ENCODE data around the gene USP38. TPM values are rescaled to one million over a fixed set of nuclear protein-coding genes. Genes with fewer than 3 reads are reported as not detected.

USP38 gene
- polyA plus RNA-seq, 1 of the 3 experiments (the other 2 are of a cell fraction) = 4.3 TPM

- H3K9ac ChIP-seq = no peak overlapping the region
- no peak overlapping the region for H2AFZ ChIP-seq (ENCODE audit: low read depth)
- no peaks in the 10 kb centered on the region for H3K79me2 ChIP-seq (ENCODE audit: insufficient read depth)
- no peaks in the 10 kb centered on the region; a peak in 1 of 4 replicates for H3K4me1 ChIP-seq (ENCODE audit: control insufficient read depth in 1 of 2, insufficient read depth in 2 of 2, low read depth in 1 of 2, low read length in 1 of 2)
- H3F3A ChIP-seq (replicated peaks; ENCODE audit: insufficient read depth) = peaks cover 3% of the 10 kb centered on the region
- ChIA-PET CTCF (interaction anchor here (0.7 kb wide), 1 partner anchor 15 kb away, joined by 3 read pairs; no protein-coding TSS in a partner anchor), POLR2A (no interaction called here)
- TF ChIP-seq GATA2 (CRISPR knock-in tag; IDR thresholded peaks at IDR 0.05) (no peak), FOXM1 (IDR thresholded peaks at IDR 0.05; ENCODE audit: low read depth) (no peak), GABPA (IDR thresholded peaks at IDR 0.05; ENCODE audit: low read depth) (no peak), ZBTB33 (IDR thresholded peaks at IDR 0.05; ENCODE audit: borderline replicate concordance, low read depth) (no peak), TAF1 (IDR thresholded peaks at IDR 0.05; ENCODE audit: borderline replicate concordance, low read depth, low read length) (no peak), FOXJ3 (CRISPR knock-in tag; IDR thresholded peaks at IDR 0.05) (no peak), RAD21 (IDR thresholded peaks at IDR 0.05; ENCODE audit: low read length) (no peak), MAX (IDR thresholded peaks at IDR 0.05; ENCODE audit: low read depth) (no peak), ELF1 (IDR thresholded peaks at IDR 0.05) (no peak), NFIC (IDR thresholded peaks at IDR 0.05; ENCODE audit: borderline replicate concordance) (no peak), JUND (IDR thresholded peaks at IDR 0.05) (no peak), POLR2AphosphoS5 (IDR thresholded peaks at IDR 0.05; ENCODE audit: low read depth, low read length) (no peak)
- TF ChIP-seq, protein P1, sequence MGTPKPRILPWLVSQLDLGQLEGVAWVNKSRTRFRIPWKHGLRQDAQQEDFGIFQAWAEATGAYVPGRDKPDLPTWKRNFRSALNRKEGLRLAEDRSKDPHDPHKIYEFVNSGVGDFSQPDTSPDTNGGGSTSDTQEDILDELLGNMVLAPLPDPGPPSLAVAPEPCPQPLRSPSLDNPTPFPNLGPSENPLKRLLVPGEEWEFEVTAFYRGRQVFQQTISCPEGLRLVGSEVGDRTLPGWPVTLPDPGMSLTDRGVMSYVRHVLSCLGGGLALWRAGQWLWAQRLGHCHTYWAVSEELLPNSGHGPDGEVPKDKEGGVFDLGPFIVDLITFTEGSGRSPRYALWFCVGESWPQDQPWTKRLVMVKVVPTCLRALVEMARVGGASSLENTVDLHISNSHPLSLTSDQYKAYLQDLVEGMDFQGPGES (IDR thresholded peaks at IDR 0.05; ENCODE audit: low read depth, low read length) = no peak
- TF ChIP-seq, protein P2, sequence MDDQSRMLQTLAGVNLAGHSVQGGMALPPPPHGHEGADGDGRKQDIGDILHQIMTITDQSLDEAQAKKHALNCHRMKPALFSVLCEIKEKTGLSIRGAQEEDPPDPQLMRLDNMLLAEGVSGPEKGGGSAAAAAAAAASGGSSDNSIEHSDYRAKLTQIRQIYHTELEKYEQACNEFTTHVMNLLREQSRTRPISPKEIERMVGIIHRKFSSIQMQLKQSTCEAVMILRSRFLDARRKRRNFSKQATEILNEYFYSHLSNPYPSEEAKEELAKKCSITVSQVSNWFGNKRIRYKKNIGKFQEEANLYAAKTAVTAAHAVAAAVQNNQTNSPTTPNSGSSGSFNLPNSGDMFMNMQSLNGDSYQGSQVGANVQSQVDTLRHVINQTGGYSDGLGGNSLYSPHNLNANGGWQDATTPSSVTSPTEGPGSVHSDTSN (IDR thresholded peaks at IDR 0.05) = no peak
- WGBS (ENCODE audit: low lambda C conversion rate) = 79% methylated on average over 5 of the region's 5 CpGs
- no peaks in the 10 kb centered on the region for H3K9me3 ChIP-seq
- no peak overlapping the region for H3K4me3 ChIP-seq (ENCODE audit: low read depth in 2 of 2, low read length in 1 of 2)
- DNase-seq = no peak
- no peaks in the 10 kb centered on the region for H4K20me1 ChIP-seq (ENCODE audit: insufficient read depth)
- no peaks in the 10 kb centered on the region for H3K9me2 ChIP-seq
- no peak overlapping the region for H3K4me2 ChIP-seq
- H3K36me3 ChIP-seq (replicated peaks in 1 of 2; ENCODE audit: control insufficient read depth in 1 of 2, insufficient read depth in 2 of 2, low read length in 1 of 2) = no peaks in the 10 kb centered on the region
- H3K27ac ChIP-seq (ENCODE audit: low read depth in 2 of 2, low read length in 1 of 2) = no peak overlapping the region
- no peaks in the 10 kb centered on the region for H3K27me3 ChIP-seq (ENCODE audit: insufficient read depth)
Observed at GRCh38 chr4:143254491-143255226, 69.9 kb downstream of the USP38 start.

Measured in SK-N-SH (cell line).